GM18858 (cell line): ENCODE measurements around the gene CLIP2.
A peak's percentile ranks its signal among the peaks of the same experiment; 100 is the strongest.

Experiments
- ATAC-seq: cut with Tn5 transposase; IDR thresholded peaks from one replicate; pipeline ENCODE4 v1.9.1; 2021; ENCODE audit not compliant: unreplicated experiment

Gene CLIP2

GRCh38 chr7:74269757-74270277, 19.4 kb upstream of the CLIP2 start:
- ATAC-seq = no peak

GRCh38 chr7:74271742-74272141, 17.5 kb upstream of the CLIP2 start:
- no peak for ATAC-seq

GRCh38 chr7:74272305-74273038, 16.7 kb upstream of the CLIP2 start:
- ATAC-seq = peak; percentile 71

- ATAC-seq = no peak
Observed at GRCh38 chr7:74275401-74275881, 13.8 kb upstream of the CLIP2 start.

GRCh38 chr7:74277636-74278035, 11.6 kb upstream of the CLIP2 start:
- ATAC-seq = no peak

GRCh38 chr7:74280985-74281384, 8.2 kb upstream of the CLIP2 start:
- ATAC-seq = no peak

- no peak for ATAC-seq
Observed at GRCh38 chr7:74282748-74283459, 6.3 kb upstream of the CLIP2 start.

- no peak for ATAC-seq
Observed at GRCh38 chr7:74283858-74284447, 5.3 kb upstream of the CLIP2 start.

GRCh38 chr7:74284781-74285259, 4.4 kb upstream of the CLIP2 start:
- ATAC-seq = peak; percentile 40

GRCh38 chr7:74286131-74286530, 3.1 kb upstream of the CLIP2 start:
- ATAC-seq = no peak

GRCh38 chr7:74287303-74288033, 1.7 kb upstream of the CLIP2 start:
- ATAC-seq = no peak

- ATAC-seq = no peak
Observed at GRCh38 chr7:74288034-74288881, 949 bp upstream of the CLIP2 start.

GRCh38 chr7:74289659-74290552, 699 bp downstream of the CLIP2 start:
- ATAC-seq = no peak

- no peak for ATAC-seq
Observed at GRCh38 chr7:74290553-74290950, 1.3 kb downstream of the CLIP2 start.

GRCh38 chr7:74290981-74291441, 1.8 kb downstream of the CLIP2 start:
- no peak for ATAC-seq

- ATAC-seq = no peak
Observed at GRCh38 chr7:74291535-74291934, 2.3 kb downstream of the CLIP2 start.

GRCh38 chr7:74292757-74293576, 3.8 kb downstream of the CLIP2 start:
- ATAC-seq = no peak

GRCh38 chr7:74293577-74293908, 4.3 kb downstream of the CLIP2 start:
- ATAC-seq = no peak
